GM12878 (cell line): ENCODE measurements around the gene HSPA2. TPM values are rescaled to one million over a fixed set of nuclear protein-coding genes. Genes with fewer than 3 reads are reported as not detected.

ENCODE experiments used
- ASH2L ChIP-seq: fragments of 300-600, 200-600 bp; sonication (generic); IDR thresholded peaks from 2 replicates; pipeline ENCODE4 v1.6.1; 2017; ENCODE audit warnings: low read depth, mild to moderate bottlenecking, borderline replicate concordance
- FOXM1 ChIP-seq: IDR thresholded peaks from 2 replicates; pipeline ENCODE4 v1.6.1; 2012; ENCODE audit warnings: low read depth, mild to moderate bottlenecking, inconsistent platforms, low read length, moderate library complexity
- NR2C1 ChIP-seq: fragments of 450-650 bp; IDR thresholded peaks from 2 replicates; pipeline ENCODE4 v1.6.1; 2017; ENCODE audit warnings: antibody characterized with exemption, mild to moderate bottlenecking, moderate library complexity
- RELA ChIP-seq: fragments of 450-650 bp; IDR thresholded peaks from 2 replicates; pipeline ENCODE4 v1.8.0; 2014; ENCODE audit warnings: borderline replicate concordance; ENCODE audit not compliant: partially characterized antibody
- SUZ12 ChIP-seq: fragments of 200-600 bp; sonication (generic); IDR thresholded peaks from one replicate; pipeline ENCODE4 v1.6.1; 2018; ENCODE audit warnings: antibody characterized with exemption, mild to moderate bottlenecking; ENCODE audit not compliant: unreplicated experiment
- polyA plus RNA-seq, 11 experiments: library from polyadenylated mRNA; depleted of rRNA in 4 of 11; unstranded in 6 of 11; stranded (reverse) in 5 of 11; fragments of >200 nt; fragmentation: Nextera tagmentation in 4 of 11; fragmentation: Illumina TruSeq in 1 of 11; extraction: Ambion mirVana in 4 of 11; extraction: Trizol in 1 of 11; gene quantifications; 1 replicate in 1 of 11; 2 replicates in 10 of 11; pipeline versions ENCODE4 v1.2.1 to v1.2.3, GENCODE V29; 2011 to 2016; ENCODE audit warnings: inconsistent platforms in 2 of 11, missing spikeins in 2 of 11, low read depth in 1 of 11
- total RNA-seq, 4 experiments: library from RNA; depleted of rRNA in 3 of 4; stranded (reverse); fragments of >200 nt in 3 of 4; fragmentation: Illumina TruSeq in 1 of 4; extraction: Trizol in 1 of 4; gene quantifications; 2 replicates each; pipeline versions ENCODE4 v1.2.1 to v1.2.3, GENCODE V29; 2013 to 2021
- TF ChIP-seq, protein P1 (sequence below): fragments of 450-650 bp; IDR thresholded peaks from 2 replicates; pipeline ENCODE4 v1.6.1; 2017; ENCODE audit warnings: mild to moderate bottlenecking, moderate library complexity
- TF ChIP-seq, protein P2 (sequence below): IDR thresholded peaks from 2 replicates; pipeline ENCODE4 v1.6.1; 2012; ENCODE audit warnings: low read depth, low read length, improper control_type of control experiment

HSPA2 gene
- total and polyA plus RNA-seq, 10 of the 15 experiments (the other 5 are each of a cell fraction or from before 2014, with no cell fraction given) = 0.02 to 1.2 (median 0.65) TPM

DNA sequence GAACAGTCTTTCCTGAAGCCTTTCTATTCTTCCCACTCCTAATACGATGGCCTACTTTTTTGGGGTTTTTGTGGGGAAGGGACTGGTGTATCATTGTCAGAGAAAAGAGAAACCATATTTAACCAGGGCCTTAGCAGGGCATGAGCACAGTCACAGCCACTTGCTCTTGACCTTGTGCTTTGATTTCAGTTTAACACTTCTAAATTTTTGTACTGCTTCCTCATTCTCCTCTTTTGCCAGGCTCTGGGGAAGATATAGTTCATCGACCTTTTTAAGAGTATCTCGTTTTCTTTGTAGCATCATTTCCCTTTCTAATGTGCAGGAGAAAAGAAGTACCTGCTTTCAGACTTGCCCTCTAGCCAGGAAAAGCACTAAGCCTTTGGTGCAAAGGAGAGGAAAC, 33.8 kb upstream of the HSPA2 start (continued):
- TF ChIP-seq, protein P1, sequence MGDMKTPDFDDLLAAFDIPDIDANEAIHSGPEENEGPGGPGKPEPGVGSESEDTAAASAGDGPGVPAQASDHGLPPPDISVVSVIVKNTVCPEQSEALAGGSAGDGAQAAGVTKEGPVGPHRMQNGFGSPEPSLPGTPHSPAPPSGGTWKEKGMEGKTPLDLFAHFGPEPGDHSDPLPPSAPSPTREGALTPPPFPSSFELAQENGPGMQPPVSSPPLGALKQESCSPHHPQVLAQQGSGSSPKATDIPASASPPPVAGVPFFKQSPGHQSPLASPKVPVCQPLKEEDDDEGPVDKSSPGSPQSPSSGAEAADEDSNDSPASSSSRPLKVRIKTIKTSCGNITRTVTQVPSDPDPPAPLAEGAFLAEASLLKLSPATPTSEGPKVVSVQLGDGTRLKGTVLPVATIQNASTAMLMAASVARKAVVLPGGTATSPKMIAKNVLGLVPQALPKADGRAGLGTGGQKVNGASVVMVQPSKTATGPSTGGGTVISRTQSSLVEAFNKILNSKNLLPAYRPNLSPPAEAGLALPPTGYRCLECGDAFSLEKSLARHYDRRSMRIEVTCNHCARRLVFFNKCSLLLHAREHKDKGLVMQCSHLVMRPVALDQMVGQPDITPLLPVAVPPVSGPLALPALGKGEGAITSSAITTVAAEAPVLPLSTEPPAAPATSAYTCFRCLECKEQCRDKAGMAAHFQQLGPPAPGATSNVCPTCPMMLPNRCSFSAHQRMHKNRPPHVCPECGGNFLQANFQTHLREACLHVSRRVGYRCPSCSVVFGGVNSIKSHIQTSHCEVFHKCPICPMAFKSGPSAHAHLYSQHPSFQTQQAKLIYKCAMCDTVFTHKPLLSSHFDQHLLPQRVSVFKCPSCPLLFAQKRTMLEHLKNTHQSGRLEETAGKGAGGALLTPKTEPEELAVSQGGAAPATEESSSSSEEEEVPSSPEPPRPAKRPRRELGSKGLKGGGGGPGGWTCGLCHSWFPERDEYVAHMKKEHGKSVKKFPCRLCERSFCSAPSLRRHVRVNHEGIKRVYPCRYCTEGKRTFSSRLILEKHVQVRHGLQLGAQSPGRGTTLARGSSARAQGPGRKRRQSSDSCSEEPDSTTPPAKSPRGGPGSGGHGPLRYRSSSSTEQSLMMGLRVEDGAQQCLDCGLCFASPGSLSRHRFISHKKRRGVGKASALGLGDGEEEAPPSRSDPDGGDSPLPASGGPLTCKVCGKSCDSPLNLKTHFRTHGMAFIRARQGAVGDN = peak; percentile 42; the same call in 1 of the 2 replicates
- TF ChIP-seq, protein P2, sequence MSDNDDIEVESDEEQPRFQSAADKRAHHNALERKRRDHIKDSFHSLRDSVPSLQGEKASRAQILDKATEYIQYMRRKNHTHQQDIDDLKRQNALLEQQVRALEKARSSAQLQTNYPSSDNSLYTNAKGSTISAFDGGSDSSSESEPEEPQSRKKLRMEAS = no peak
- no peak for TF ChIP-seq SUZ12
- TF ChIP-seq FOXM1 = no peak
- no peak for TF ChIP-seq ASH2L
- TF ChIP-seq NR2C1 = no peak
- no peak for TF ChIP-seq RELA
